ENCODE measurements around the gene FRY.

FRY gene

GRCh38 chr13:32092496-32092895 is 60.9 kb downstream of the FRY start:
- no peaks in the 10 kb centered on the region for H3K27me3 ChIP-seq (replicated peaks)
- no peaks in the 10 kb centered on the region for H3K36me3 ChIP-seq (replicated peaks)
- TF ChIP-seq CTCF (IDR thresholded peaks at IDR 0.05; ENCODE audit: low read depth, low read length, missing control alignments) = no peak
- H3K27ac ChIP-seq = no peak overlapping the region
- no peak for DNase-seq
- in situ Hi-C loops (cut with HindIII; ENCODE audit: low pct_ligation_motif_present, low sequenced_read_pairs) = no loop called here
- H3K4me3 ChIP-seq (ENCODE audit: low read depth, low read length) = no peak overlapping the region

- in situ Hi-C loops (cut with HindIII; ENCODE audit: low pct_ligation_motif_present, low sequenced_read_pairs) = no loop called here
- DNase-seq = no peak
- Histone ChIP-seq H3K27me3 (replicated peaks) (no peaks in the 10 kb centered on the region), H3K36me3 (replicated peaks) (no peaks in the 10 kb centered on the region), H3K27ac (no peak overlapping the region), H3K4me3 (ENCODE audit: low read depth, low read length) (no peak overlapping the region)
- TF ChIP-seq CTCF (IDR thresholded peaks at IDR 0.05; ENCODE audit: low read depth, low read length, missing control alignments) = no peak
Observed at GRCh38 chr13:32093006-32093405, 61.4 kb downstream of the FRY start.

- no peak for DNase-seq
Observed at GRCh38 chr13:32098272-32098671, 66.7 kb downstream of the FRY start.

GRCh38 chr13:32105653-32106313 is 74.2 kb downstream of the FRY start:
- in situ Hi-C loops (cut with HindIII; ENCODE audit: low pct_ligation_motif_present, low sequenced_read_pairs) = no loop called here
- Histone ChIP-seq H3K27me3 (replicated peaks) (no peaks in the 10 kb centered on the region), H3K4me3 (ENCODE audit: low read depth, low read length) (no peak overlapping the region), H3K27ac (no peak overlapping the region), H3K36me3 (replicated peaks) (no peaks in the 10 kb centered on the region)
- TF ChIP-seq CTCF (IDR thresholded peaks at IDR 0.05; ENCODE audit: low read depth, low read length, missing control alignments) = no peak
- no peak for DNase-seq

More at GRCh38 chr13:32098272-32098671, 66.7 kb downstream of the FRY start:
- Histone ChIP-seq H3K36me3 (replicated peaks) (no peaks in the 10 kb centered on the region), H3K27ac (no peak overlapping the region), H3K4me3 (ENCODE audit: low read depth, low read length) (no peak overlapping the region), H3K27me3 (replicated peaks) (no peaks in the 10 kb centered on the region)
- no peak for TF ChIP-seq CTCF (IDR thresholded peaks at IDR 0.05; ENCODE audit: low read depth, low read length, missing control alignments)
- in situ Hi-C loops (cut with HindIII; ENCODE audit: low pct_ligation_motif_present, low sequenced_read_pairs) = no loop called here

GRCh38 chr13:32107474-32107873 is 75.9 kb downstream of the FRY start:
- Histone ChIP-seq H3K36me3 (replicated peaks) (no peaks in the 10 kb centered on the region), H3K27ac (no peak overlapping the region), H3K27me3 (replicated peaks) (no peaks in the 10 kb centered on the region), H3K4me3 (ENCODE audit: low read depth, low read length) (no peak overlapping the region)
- TF ChIP-seq CTCF (IDR thresholded peaks at IDR 0.05; ENCODE audit: low read depth, low read length, missing control alignments) = no peak
- DNase-seq = no peak
- in situ Hi-C loops (cut with HindIII; ENCODE audit: low pct_ligation_motif_present, low sequenced_read_pairs) = no loop called here

GRCh38 chr13:32107973-32108372 is 76.4 kb downstream of the FRY start:
- H3K36me3 ChIP-seq (replicated peaks) = no peaks in the 10 kb centered on the region
- H3K27me3 ChIP-seq (replicated peaks) = no peaks in the 10 kb centered on the region
- DNase-seq = no peak
- TF ChIP-seq CTCF (IDR thresholded peaks at IDR 0.05; ENCODE audit: low read depth, low read length, missing control alignments) = no peak
- H3K27ac ChIP-seq = no peak overlapping the region
- in situ Hi-C loops (cut with HindIII; ENCODE audit: low pct_ligation_motif_present, low sequenced_read_pairs) = no loop called here
- no peak overlapping the region for H3K4me3 ChIP-seq (ENCODE audit: low read depth, low read length)
